Thyroid gland (tissue), 4 donors: ENCODE data around the gene NBAS.

ENCODE experiments used
- POLR2A ChIP-seq, 2 donors: fragments of 450-650 bp; IDR thresholded peaks; one replicate each; pipeline ENCODE4 v1.6.1; 2017; ENCODE audit warnings: antibody characterized with exemption in 2 of 2, mild to moderate bottlenecking in 2 of 2, moderate library complexity in 1 of 2
- TF ChIP-seq, protein P1 (sequence below), 6 experiments: fragments of 200-600 bp in 3 of 6; fragments of 450-650 bp in 3 of 6; sonication (generic) in 3 of 6; IDR thresholded peaks; one replicate each; pipeline ENCODE4 v1.5.1; 2016 to 2019; ENCODE audit warnings: antibody characterized with exemption in 6 of 6, mild to moderate bottlenecking in 2 of 6, inconsistent platforms in 1 of 6, moderate library complexity in 1 of 6

DNA sequence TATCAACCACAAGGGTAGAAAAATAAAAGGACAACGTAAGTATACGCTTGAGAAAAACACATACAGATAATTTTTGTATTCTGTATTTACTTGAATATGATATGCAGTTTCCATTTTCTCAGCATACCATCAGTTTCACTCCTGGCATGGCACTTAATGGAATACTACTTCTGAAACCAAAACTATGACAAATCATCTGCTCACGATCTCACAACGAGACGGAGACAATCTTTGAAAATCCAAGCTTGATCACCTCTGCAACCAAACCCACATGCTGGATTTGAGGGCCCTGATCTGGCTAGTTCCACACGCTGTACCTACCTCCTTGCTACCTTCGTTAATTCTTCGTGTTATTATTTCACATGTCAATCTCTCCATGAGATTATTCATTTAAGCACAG, 387.6 kb downstream of the NBAS start:
- TF ChIP-seq, protein P1, sequence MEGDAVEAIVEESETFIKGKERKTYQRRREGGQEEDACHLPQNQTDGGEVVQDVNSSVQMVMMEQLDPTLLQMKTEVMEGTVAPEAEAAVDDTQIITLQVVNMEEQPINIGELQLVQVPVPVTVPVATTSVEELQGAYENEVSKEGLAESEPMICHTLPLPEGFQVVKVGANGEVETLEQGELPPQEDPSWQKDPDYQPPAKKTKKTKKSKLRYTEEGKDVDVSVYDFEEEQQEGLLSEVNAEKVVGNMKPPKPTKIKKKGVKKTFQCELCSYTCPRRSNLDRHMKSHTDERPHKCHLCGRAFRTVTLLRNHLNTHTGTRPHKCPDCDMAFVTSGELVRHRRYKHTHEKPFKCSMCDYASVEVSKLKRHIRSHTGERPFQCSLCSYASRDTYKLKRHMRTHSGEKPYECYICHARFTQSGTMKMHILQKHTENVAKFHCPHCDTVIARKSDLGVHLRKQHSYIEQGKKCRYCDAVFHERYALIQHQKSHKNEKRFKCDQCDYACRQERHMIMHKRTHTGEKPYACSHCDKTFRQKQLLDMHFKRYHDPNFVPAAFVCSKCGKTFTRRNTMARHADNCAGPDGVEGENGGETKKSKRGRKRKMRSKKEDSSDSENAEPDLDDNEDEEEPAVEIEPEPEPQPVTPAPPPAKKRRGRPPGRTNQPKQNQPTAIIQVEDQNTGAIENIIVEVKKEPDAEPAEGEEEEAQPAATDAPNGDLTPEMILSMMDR (IDR thresholded peaks at IDR 0.05) = no peak
- TF ChIP-seq POLR2A (IDR thresholded peaks at IDR 0.05) = no peak
